Upper lobe of left lung (tissue), 6 donors: ENCODE measurements around the gene TNFRSF25. TPM values are rescaled to one million over a fixed set of nuclear protein-coding genes. Genes with fewer than 3 reads are reported as not detected.

Source experiments
- ATAC-seq, 2 donors: fragments of 200-7000 bp; cut with Tn5 transposase; one replicate each; pipeline ENCODE4 v1.9.1; 2022; ENCODE audit warnings: mild to moderate bottlenecking in 2 of 2, moderate library complexity in 2 of 2; ENCODE audit not compliant: low FRiP score in 2 of 2
- DNase-seq, 2 donors: peaks; one replicate each; pipeline ENCODE4 v3.0.0-alpha.2; 2019 to 2020
- H3K27ac ChIP-seq, 4 donors: fragments of 200-600 bp; sonication (generic); one replicate each; pipeline ENCODE4 v1.5.1; 2016 to 2019
- H3K27me3 ChIP-seq, 4 donors: fragments of 200-600 bp; sonication (generic); one replicate each; pipeline ENCODE4 v1.5.1; 2017 to 2019
- H3K36me3 ChIP-seq, 4 donors: fragments of 200-600 bp; sonication (generic); one replicate each; pipeline ENCODE4 v1.5.1; 2016 to 2019
- H3K4me1 ChIP-seq, 4 donors: fragments of 200-600 bp; sonication (generic); one replicate each; pipeline ENCODE4 v1.5.1; 2018 to 2019
- H3K4me3 ChIP-seq, 4 donors: fragments of 200-600 bp; sonication (generic); one replicate each; pipeline ENCODE4 v1.5.1; 2017 to 2019; ENCODE audit warnings: mild to moderate bottlenecking in 2 of 4, moderate library complexity in 1 of 4
- H3K9me3 ChIP-seq, 4 donors: fragments of 200-600 bp; sonication (generic); one replicate each; pipeline ENCODE4 v1.5.1; 2018 to 2019
- EP300 ChIP-seq, 4 donors: sonication (generic); formaldehyde crosslinking; IDR thresholded peaks; one replicate each; pipeline ENCODE4 v1.5.1; 2017; ENCODE audit warnings: antibody characterized with exemption in 4 of 4, control low read depth in 2 of 4
- POLR2A ChIP-seq, 4 donors: fragments of 450-650 bp; IDR thresholded peaks; one replicate each; pipeline ENCODE4 v1.5.1; 2016 to 2017; ENCODE audit warnings: antibody characterized with exemption in 4 of 4, mild to moderate bottlenecking in 2 of 4
- POLR2AphosphoS5 ChIP-seq, 2 donors: sonication (generic); formaldehyde crosslinking; IDR thresholded peaks; one replicate each; pipeline ENCODE4 v1.5.1; 2017; ENCODE audit warnings: antibody characterized with exemption in 2 of 2
- WGBS, 2 donors: methylation state at CpG; one replicate each; pipeline ENCODE4 v1.1.5; 2017 to 2018; 5-methylcytosine and 5-hydroxymethylcytosine counted together
- total RNA-seq, 6 donors: library from RNA; depleted of rRNA in 4 of 6; stranded (reverse); fragments of >200 nt in 4 of 6; gene quantifications; one replicate each; pipeline versions ENCODE4 v1.1.0 to v1.2.1, GENCODE V29; 2016 to 2021
- TF ChIP-seq, protein P1 (sequence below), 6 experiments: fragments of 450-650 bp in 4 of 6; fragments of 200-600 bp in 2 of 6; sonication (generic) in 2 of 6; IDR thresholded peaks; one replicate each; pipeline ENCODE4 v1.5.1; 2016 to 2019; ENCODE audit warnings: antibody characterized with exemption in 6 of 6
- donor health status: DM: no; HTN: no; CAD: no; lungs with moderate emphysema.
- donor health status: DM: no; HTN: yes; CAD: no; lungs with severe emphysema.

The TNFRSF25 gene
- total RNA-seq, 6 donors from 2014 or later: 4.6 to 51.3 (median 14.0) TPM

DNA sequence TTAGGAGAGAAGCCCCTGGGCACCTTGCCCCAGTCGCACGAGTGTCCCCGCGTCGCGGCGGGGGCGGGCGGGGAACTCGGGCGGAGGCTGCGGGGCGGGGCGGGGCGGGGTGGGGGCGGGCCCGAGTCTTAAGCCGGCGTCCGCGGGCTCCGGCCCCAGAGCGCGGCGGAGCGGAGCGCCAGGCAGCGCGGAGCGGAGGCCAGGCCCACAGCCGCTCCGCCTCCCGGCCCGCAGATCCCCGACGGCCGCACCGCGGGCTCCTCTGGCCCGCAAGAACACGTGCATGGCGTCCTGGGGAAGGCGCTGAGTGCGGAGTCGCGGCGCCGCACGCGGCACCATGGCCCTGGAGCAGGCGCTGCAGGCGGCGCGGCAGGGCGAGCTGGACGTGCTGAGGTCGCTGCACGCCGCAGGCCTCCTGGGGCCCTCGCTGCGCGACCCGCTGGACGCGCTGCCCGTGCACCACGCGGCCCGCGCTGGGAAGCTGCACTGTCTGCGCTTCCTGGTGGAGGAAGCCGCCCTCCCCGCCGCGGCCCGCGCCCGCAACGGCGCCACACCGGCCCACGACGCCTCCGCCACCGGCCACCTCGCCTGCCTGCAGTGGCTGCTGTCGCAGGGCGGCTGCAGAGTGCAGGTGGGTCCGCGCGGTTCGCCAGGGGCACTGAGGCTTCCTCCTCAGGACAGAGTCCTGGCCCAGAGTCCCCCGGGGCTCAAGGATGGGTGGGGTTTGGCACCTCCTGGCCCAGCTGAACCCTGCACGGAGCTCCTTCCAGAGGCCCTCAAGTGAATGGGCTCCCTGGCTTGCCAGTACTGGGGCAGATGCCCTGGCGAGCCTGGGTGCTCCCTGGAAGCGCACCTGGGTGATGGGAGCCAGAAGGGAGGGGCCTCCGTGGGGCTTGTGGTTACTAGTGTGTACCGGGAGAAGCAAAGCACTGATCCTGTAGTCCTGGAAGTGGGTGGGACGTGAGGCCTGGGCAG lies 41.1 kb downstream of the TNFRSF25 start, which contains the start of gene ESPN:
Gene ESPN (plus strand): TSS at position 158 of the 975 bp plus-strand sequence. CDS start 180 bp downstream, at position 338.
- Histone ChIP-seq H3K9me3 (no peaks in the 10 kb centered on the region), H3K4me3 (peak within 1 kb of the TSS in 3 of 4 donors; percentile 32 to 35 (median 33)), H3K36me3 (no peaks in the 10 kb centered on the region), H3K27ac (no peak within 1 kb of the TSS), H3K27me3 (peaks cover 0 to 56% (median 28%) of the 10 kb centered on the region in 4 donors), H3K4me1 (peaks cover 31 to 43% (median 33%) of the 10 kb centered on the region in 4 donors)
- TF ChIP-seq EP300 (IDR thresholded peaks at IDR 0.05): no peak
- no peak for TF ChIP-seq POLR2AphosphoS5 (IDR thresholded peaks at IDR 0.05)
- TF ChIP-seq, protein P1, sequence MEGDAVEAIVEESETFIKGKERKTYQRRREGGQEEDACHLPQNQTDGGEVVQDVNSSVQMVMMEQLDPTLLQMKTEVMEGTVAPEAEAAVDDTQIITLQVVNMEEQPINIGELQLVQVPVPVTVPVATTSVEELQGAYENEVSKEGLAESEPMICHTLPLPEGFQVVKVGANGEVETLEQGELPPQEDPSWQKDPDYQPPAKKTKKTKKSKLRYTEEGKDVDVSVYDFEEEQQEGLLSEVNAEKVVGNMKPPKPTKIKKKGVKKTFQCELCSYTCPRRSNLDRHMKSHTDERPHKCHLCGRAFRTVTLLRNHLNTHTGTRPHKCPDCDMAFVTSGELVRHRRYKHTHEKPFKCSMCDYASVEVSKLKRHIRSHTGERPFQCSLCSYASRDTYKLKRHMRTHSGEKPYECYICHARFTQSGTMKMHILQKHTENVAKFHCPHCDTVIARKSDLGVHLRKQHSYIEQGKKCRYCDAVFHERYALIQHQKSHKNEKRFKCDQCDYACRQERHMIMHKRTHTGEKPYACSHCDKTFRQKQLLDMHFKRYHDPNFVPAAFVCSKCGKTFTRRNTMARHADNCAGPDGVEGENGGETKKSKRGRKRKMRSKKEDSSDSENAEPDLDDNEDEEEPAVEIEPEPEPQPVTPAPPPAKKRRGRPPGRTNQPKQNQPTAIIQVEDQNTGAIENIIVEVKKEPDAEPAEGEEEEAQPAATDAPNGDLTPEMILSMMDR (IDR thresholded peaks at IDR 0.05): no peak
- no peak for TF ChIP-seq POLR2A (IDR thresholded peaks at IDR 0.05)
- ATAC-seq (peak in 1 of 2 donors; percentile 37), DNase-seq (peak in 1 of 2 donors; percentile 86)
- 5 to 14% methylated on average over 5 to 35 of the region's 99 CpGs for WGBS, 2 donors

DNA sequence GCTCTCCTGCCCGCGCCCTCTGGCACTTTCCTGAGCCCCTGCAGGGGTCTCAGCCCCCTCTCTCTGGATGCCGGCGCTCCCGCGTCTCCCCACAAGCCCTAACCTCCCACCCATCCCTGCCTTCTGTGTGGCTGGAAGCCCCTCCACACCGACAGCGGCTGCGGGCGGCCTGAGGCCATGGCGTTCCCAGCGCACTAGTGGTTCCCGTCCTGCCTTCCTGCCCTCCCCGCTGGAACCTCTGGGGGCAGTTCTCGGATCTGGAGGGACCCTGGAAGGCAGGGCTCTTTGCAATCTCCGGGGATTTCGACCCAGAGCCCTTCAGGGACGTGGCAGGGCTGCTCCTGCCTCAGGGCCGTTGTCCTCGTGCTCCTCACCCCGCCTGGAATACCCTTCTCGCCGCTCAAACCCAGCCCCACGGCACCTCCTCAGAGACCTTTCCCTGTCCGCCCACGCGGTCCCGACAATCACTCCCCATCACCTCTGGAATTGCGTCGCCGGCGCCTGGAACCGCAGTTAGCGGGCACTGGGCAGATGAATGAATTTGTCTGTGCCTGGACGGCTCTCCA lies 41.9 kb downstream of the TNFRSF25 start:
- Histone ChIP-seq H3K27ac (no peak overlapping the region), H3K4me3 (peak overlapping the region in 3 of 4 donors; percentile 32 to 35 (median 33)), H3K9me3 (no peaks in the 10 kb centered on the region), H3K27me3 (peaks cover 1 to 64% (median 37%) of the 10 kb centered on the region in 4 donors), H3K36me3 (no peaks in the 10 kb centered on the region), H3K4me1 (peaks cover 40 to 51% (median 42%) of the 10 kb centered on the region in 4 donors)
- WGBS, 2 donors: 5 to 9% methylated on average over 21 to 35 of the region's 35 CpGs
- peak in 1 of 2 donors; percentile 83 for DNase-seq
- ATAC-seq: no peak
- TF ChIP-seq, protein P1 (IDR thresholded peaks at IDR 0.05): peak in 1 of 6 experiments; percentile 19
- TF ChIP-seq POLR2A (IDR thresholded peaks at IDR 0.05): no peak

DNA sequence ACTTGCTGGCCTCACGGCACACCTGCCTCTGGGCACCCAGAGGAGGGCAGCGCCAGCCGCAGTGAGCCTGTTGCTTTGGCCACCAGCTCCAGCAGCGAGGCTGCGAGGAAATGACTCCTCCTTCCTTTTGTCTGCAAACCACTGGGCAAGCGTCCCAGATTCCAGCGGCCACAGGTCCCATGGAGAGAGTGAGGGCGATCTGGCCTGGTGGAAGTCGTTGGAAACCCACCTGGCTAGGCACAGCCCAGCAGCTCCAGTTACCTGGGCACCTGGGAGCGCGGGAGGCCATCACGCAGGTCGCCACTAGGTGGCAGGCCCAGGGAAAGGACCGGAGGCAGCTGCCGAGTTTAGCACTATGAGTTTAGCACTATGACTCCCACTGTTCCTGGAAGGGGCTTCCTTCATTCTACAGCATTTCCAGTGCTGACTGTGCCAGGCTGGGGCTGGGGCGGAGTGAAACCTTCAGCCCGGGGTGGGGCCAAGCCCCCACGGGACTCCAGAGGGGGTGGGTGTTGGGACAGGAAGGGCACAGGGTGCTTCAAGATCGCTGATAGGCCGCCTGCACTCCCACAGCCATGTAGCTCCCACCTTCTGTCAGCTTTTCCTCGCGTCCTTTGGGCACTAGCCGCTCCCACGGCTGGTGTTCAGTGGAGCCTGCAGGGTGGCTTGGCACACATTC lies 42.5 kb downstream of the TNFRSF25 start:
- WGBS, 2 donors: 10 to 13% methylated on average over 11 to 18 of the region's 24 CpGs
- ATAC-seq (peak in 1 of 2 donors; percentile 73), DNase-seq (peak; percentile 61 to 89)
- no peak overlapping the region for H3K27ac ChIP-seq
- no peak for TF ChIP-seq EP300 (IDR thresholded peaks at IDR 0.05)
- TF ChIP-seq, protein P1 (IDR thresholded peaks at IDR 0.05): peak; percentile 51 to 84 (median 70)
- H3K27me3 ChIP-seq: peaks cover 3 to 71% (median 41%) of the 10 kb centered on the region in 4 donors
- peaks cover 44 to 58% (median 46%) of the 10 kb centered on the region in 4 donors for H3K4me1 ChIP-seq
- no peaks in the 10 kb centered on the region for H3K36me3 ChIP-seq
- H3K4me3 ChIP-seq: peak overlapping the region in 1 of 4 donors; percentile 32
- no peaks in the 10 kb centered on the region for H3K9me3 ChIP-seq

DNA sequence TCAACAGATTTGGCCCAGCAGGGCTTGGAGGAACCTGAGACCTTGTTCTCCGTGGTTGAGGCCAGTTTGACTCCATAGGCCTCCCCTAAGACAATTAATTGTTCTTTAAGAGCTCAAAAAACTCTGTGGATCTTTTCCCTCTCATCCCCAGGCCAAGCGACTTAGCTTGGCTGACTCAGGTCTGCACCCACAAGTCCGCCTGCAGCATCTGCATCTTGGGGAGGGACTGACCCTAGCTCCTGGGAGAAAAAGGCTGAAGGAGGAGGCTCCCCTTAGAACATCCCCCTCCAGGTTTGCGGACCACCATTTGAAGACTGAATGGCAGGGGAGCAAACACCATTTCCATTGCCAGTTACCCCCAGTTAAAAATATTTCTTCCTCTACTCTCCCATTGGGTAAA lies 44.7 kb downstream of the TNFRSF25 start:
- H3K27me3 ChIP-seq: peaks cover 3 to 72% (median 48%) of the 10 kb centered on the region in 4 donors
- ATAC-seq (no peak), DNase-seq (no peak)
- 53 to 77% methylated on average over 4 of the region's 4 CpGs for WGBS, 2 donors
- H3K4me1 ChIP-seq: peaks cover 44 to 61% (median 46%) of the 10 kb centered on the region in 4 donors
- H3K36me3 ChIP-seq: no peaks in the 10 kb centered on the region
- H3K4me3 ChIP-seq: no peak overlapping the region
- no peak overlapping the region for H3K27ac ChIP-seq
- no peaks in the 10 kb centered on the region for H3K9me3 ChIP-seq
- TF ChIP-seq POLR2A (IDR thresholded peaks at IDR 0.05): no peak
- TF ChIP-seq, protein P1 (IDR thresholded peaks at IDR 0.05): no peak
- no peak for TF ChIP-seq EP300 (IDR thresholded peaks at IDR 0.05)
- TF ChIP-seq POLR2AphosphoS5 (IDR thresholded peaks at IDR 0.05): no peak
